ENCODE measurements around the gene FAM149B1.

FAM149B1 gene

GRCh38 chr10:73218431-73219191 lies 50.7 kb downstream of the FAM149B1 start:
- Histone ChIP-seq H3K9ac (ENCODE audit: low read length) (no peak overlapping the region), H3K27me3 (ENCODE audit: control insufficient read depth, insufficient read depth, low read length) (no peaks in the 10 kb centered on the region), H3K9me3 (ENCODE audit: control insufficient read depth, low read length) (no peaks in the 10 kb centered on the region), H3K4me3 (ENCODE audit: low read length) (no peak overlapping the region), H3K36me3 (ENCODE audit: control insufficient read depth, insufficient read depth, low read length) (no peaks in the 10 kb centered on the region), H3K4me1 (ENCODE audit: control insufficient read depth, insufficient read depth, low read length) (no peaks in the 10 kb centered on the region)

GRCh38 chr10:73219384-73219783 lies 51.5 kb downstream of the FAM149B1 start:
- Histone ChIP-seq H3K27me3 (ENCODE audit: control insufficient read depth, insufficient read depth, low read length) (no peaks in the 10 kb centered on the region), H3K9ac (ENCODE audit: low read length) (no peak overlapping the region), H3K36me3 (ENCODE audit: control insufficient read depth, insufficient read depth, low read length) (no peaks in the 10 kb centered on the region), H3K9me3 (ENCODE audit: control insufficient read depth, low read length) (no peaks in the 10 kb centered on the region), H3K4me3 (ENCODE audit: low read length) (no peak overlapping the region), H3K4me1 (ENCODE audit: control insufficient read depth, insufficient read depth, low read length) (no peaks in the 10 kb centered on the region)

- no peaks in the 10 kb centered on the region for H3K27me3 ChIP-seq (ENCODE audit: control insufficient read depth, insufficient read depth, low read length)
- no peaks in the 10 kb centered on the region for H3K9me3 ChIP-seq (ENCODE audit: control insufficient read depth, low read length)
- no peak overlapping the region for H3K9ac ChIP-seq (ENCODE audit: low read length)
- H3K36me3 ChIP-seq (ENCODE audit: control insufficient read depth, insufficient read depth, low read length), result no peaks in the 10 kb centered on the region
- H3K4me1 ChIP-seq (ENCODE audit: control insufficient read depth, insufficient read depth, low read length), result no peaks in the 10 kb centered on the region
- H3K4me3 ChIP-seq (ENCODE audit: low read length), result no peak overlapping the region
These were observed 53.1 kb downstream of the FAM149B1 start for GRCh38 chr10:73220989-73221388.

GRCh38 chr10:73225518-73225917 lies 57.6 kb downstream of the FAM149B1 start:
- Histone ChIP-seq H3K4me3 (ENCODE audit: low read length) (no peak overlapping the region), H3K36me3 (ENCODE audit: control insufficient read depth, insufficient read depth, low read length) (no peaks in the 10 kb centered on the region), H3K9ac (ENCODE audit: low read length) (no peak overlapping the region), H3K4me1 (ENCODE audit: control insufficient read depth, insufficient read depth, low read length) (no peaks in the 10 kb centered on the region), H3K9me3 (ENCODE audit: control insufficient read depth, low read length) (no peaks in the 10 kb centered on the region), H3K27me3 (ENCODE audit: control insufficient read depth, insufficient read depth, low read length) (no peaks in the 10 kb centered on the region)

GRCh38 chr10:73226663-73227062 lies 58.7 kb downstream of the FAM149B1 start:
- H3K4me1 ChIP-seq (ENCODE audit: control insufficient read depth, insufficient read depth, low read length), result no peaks in the 10 kb centered on the region
- H3K9me3 ChIP-seq (ENCODE audit: control insufficient read depth, low read length), result no peaks in the 10 kb centered on the region
- H3K9ac ChIP-seq (ENCODE audit: low read length), result no peak overlapping the region
- no peaks in the 10 kb centered on the region for H3K36me3 ChIP-seq (ENCODE audit: control insufficient read depth, insufficient read depth, low read length)
- no peak overlapping the region for H3K4me3 ChIP-seq (ENCODE audit: low read length)
- H3K27me3 ChIP-seq (ENCODE audit: control insufficient read depth, insufficient read depth, low read length), result no peaks in the 10 kb centered on the region

- no peak overlapping the region for H3K9ac ChIP-seq (ENCODE audit: low read length)
- no peaks in the 10 kb centered on the region for H3K27me3 ChIP-seq (ENCODE audit: control insufficient read depth, insufficient read depth, low read length)
- no peaks in the 10 kb centered on the region for H3K9me3 ChIP-seq (ENCODE audit: control insufficient read depth, low read length)
- H3K36me3 ChIP-seq (ENCODE audit: control insufficient read depth, insufficient read depth, low read length), result no peaks in the 10 kb centered on the region
- no peak overlapping the region for H3K4me3 ChIP-seq (ENCODE audit: low read length)
- no peaks in the 10 kb centered on the region for H3K4me1 ChIP-seq (ENCODE audit: control insufficient read depth, insufficient read depth, low read length)
These were observed 60.3 kb downstream of the FAM149B1 start for GRCh38 chr10:73228247-73228646.

GRCh38 chr10:73229567-73229966 lies 61.6 kb downstream of the FAM149B1 start:
- no peaks in the 10 kb centered on the region for H3K36me3 ChIP-seq (ENCODE audit: control insufficient read depth, insufficient read depth, low read length)
- no peaks in the 10 kb centered on the region for H3K4me1 ChIP-seq (ENCODE audit: control insufficient read depth, insufficient read depth, low read length)
- no peak overlapping the region for H3K4me3 ChIP-seq (ENCODE audit: low read length)
- no peak overlapping the region for H3K9ac ChIP-seq (ENCODE audit: low read length)
- H3K9me3 ChIP-seq (ENCODE audit: control insufficient read depth, low read length), result no peaks in the 10 kb centered on the region
- H3K27me3 ChIP-seq (ENCODE audit: control insufficient read depth, insufficient read depth, low read length), result no peaks in the 10 kb centered on the region

GRCh38 chr10:73232887-73233286 lies 65.0 kb downstream of the FAM149B1 start:
- no peak overlapping the region for H3K9ac ChIP-seq (ENCODE audit: low read length)
- no peak overlapping the region for H3K4me3 ChIP-seq (ENCODE audit: low read length)
- no peaks in the 10 kb centered on the region for H3K27me3 ChIP-seq (ENCODE audit: control insufficient read depth, insufficient read depth, low read length)
- H3K4me1 ChIP-seq (ENCODE audit: control insufficient read depth, insufficient read depth, low read length), result no peaks in the 10 kb centered on the region
- peaks cover 4% of the 10 kb centered on the region for H3K36me3 ChIP-seq (ENCODE audit: control insufficient read depth, insufficient read depth, low read length)
- H3K9me3 ChIP-seq (ENCODE audit: control insufficient read depth, low read length), result no peaks in the 10 kb centered on the region

GRCh38 chr10:73233883-73234282 lies 66.0 kb downstream of the FAM149B1 start:
- Histone ChIP-seq H3K27me3 (ENCODE audit: control insufficient read depth, insufficient read depth, low read length) (no peaks in the 10 kb centered on the region), H3K9me3 (ENCODE audit: control insufficient read depth, low read length) (no peaks in the 10 kb centered on the region), H3K9ac (ENCODE audit: low read length) (no peak overlapping the region), H3K36me3 (ENCODE audit: control insufficient read depth, insufficient read depth, low read length) (peaks cover 4% of the 10 kb centered on the region), H3K4me3 (ENCODE audit: low read length) (no peak overlapping the region), H3K4me1 (ENCODE audit: control insufficient read depth, insufficient read depth, low read length) (no peaks in the 10 kb centered on the region)

GRCh38 chr10:73234695-73235094 lies 66.8 kb downstream of the FAM149B1 start:
- H3K4me3 ChIP-seq (ENCODE audit: low read length), result no peak overlapping the region
- H3K36me3 ChIP-seq (ENCODE audit: control insufficient read depth, insufficient read depth, low read length), result peaks cover 4% of the 10 kb centered on the region
- no peaks in the 10 kb centered on the region for H3K4me1 ChIP-seq (ENCODE audit: control insufficient read depth, insufficient read depth, low read length)
- no peaks in the 10 kb centered on the region for H3K27me3 ChIP-seq (ENCODE audit: control insufficient read depth, insufficient read depth, low read length)
- H3K9ac ChIP-seq (ENCODE audit: low read length), result no peak overlapping the region
- no peaks in the 10 kb centered on the region for H3K9me3 ChIP-seq (ENCODE audit: control insufficient read depth, low read length)

GRCh38 chr10:73238990-73239566 lies 71.2 kb downstream of the FAM149B1 start:
- Histone ChIP-seq H3K4me3 (ENCODE audit: low read length) (no peak overlapping the region), H3K9ac (ENCODE audit: low read length) (no peak overlapping the region), H3K27me3 (ENCODE audit: control insufficient read depth, insufficient read depth, low read length) (no peaks in the 10 kb centered on the region), H3K4me1 (ENCODE audit: control insufficient read depth, insufficient read depth, low read length) (no peaks in the 10 kb centered on the region), H3K9me3 (ENCODE audit: control insufficient read depth, low read length) (no peaks in the 10 kb centered on the region), H3K36me3 (ENCODE audit: control insufficient read depth, insufficient read depth, low read length) (peaks cover 9% of the 10 kb centered on the region)

GRCh38 chr10:73239908-73240307 lies 72.0 kb downstream of the FAM149B1 start:
- no peaks in the 10 kb centered on the region for H3K27me3 ChIP-seq (ENCODE audit: control insufficient read depth, insufficient read depth, low read length)
- no peak overlapping the region for H3K9ac ChIP-seq (ENCODE audit: low read length)
- no peak overlapping the region for H3K4me3 ChIP-seq (ENCODE audit: low read length)
- H3K4me1 ChIP-seq (ENCODE audit: control insufficient read depth, insufficient read depth, low read length), result no peaks in the 10 kb centered on the region
- peaks cover 8% of the 10 kb centered on the region for H3K36me3 ChIP-seq (ENCODE audit: control insufficient read depth, insufficient read depth, low read length)
- no peaks in the 10 kb centered on the region for H3K9me3 ChIP-seq (ENCODE audit: control insufficient read depth, low read length)
